Hematopoietic multipotent progenitor cell (in vitro differentiated cells): ENCODE data around the gene YIF1B. TPM values are rescaled to one million over a fixed set of nuclear protein-coding genes. Genes with fewer than 3 reads are reported as not detected.
A peak's percentile ranks its signal among the peaks of the same experiment; 100 is the strongest.

Experiments used
- DNase-seq, 3 donors: peaks; one replicate each; pipeline ENCODE4 v3.0.0-alpha.2; 2011 to 2015; ENCODE audit warnings: low read depth in 2 of 3, low spot score in 2 of 3
- total RNA-seq: library from RNA; depleted of rRNA; stranded (reverse); fragments of >200 nt; gene quantifications from one replicate; pipeline ENCODE4 v1.2.3, GENCODE V29; 2012

YIF1B gene
- total RNA-seq, 1 donor, result 100 TPM

DNA sequence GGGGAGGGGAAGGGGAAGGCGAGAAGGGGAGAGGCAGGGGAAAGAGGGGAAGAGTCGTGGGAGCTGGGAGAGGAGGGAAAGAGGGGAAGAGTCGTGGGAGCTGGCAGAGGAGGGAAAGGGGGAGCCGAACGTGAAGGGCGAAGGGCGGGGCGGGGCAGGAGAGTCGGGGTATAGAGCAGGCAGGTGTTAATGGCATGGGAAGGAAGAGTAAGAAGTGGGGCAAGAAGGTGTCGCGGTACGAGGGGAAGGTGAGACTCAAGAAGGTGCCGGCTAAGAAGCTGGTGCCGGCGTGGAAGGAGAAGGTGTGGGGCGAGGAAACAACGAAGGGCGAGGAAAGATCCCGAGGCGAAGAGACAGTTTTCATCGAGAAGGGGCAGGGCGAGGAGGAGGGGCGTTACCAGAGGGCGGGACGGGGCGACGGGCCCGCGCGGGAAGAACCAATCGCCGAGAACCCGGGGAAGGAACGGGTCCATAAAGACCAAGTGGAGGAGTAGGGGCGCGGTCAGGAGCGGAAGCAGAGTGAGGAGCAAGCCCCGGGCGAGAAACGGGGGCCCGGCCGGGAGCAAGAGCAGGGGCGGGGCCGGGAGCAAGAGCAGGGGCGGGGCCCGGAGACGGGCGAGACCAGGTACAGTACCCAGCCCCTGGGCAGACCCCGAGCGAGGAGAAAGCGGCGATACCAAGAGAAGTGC lies 20.3 kb upstream of the YIF1B start:
- peak; percentile 79 to 96 (median 95) for DNase-seq

GRCh38 chr19:38333245-38333644 lies 17.5 kb upstream of the YIF1B start:
- no peak for DNase-seq

- no peak for DNase-seq
These were observed 16.0 kb upstream of the YIF1B start for GRCh38 chr19:38331728-38332127.

DNA sequence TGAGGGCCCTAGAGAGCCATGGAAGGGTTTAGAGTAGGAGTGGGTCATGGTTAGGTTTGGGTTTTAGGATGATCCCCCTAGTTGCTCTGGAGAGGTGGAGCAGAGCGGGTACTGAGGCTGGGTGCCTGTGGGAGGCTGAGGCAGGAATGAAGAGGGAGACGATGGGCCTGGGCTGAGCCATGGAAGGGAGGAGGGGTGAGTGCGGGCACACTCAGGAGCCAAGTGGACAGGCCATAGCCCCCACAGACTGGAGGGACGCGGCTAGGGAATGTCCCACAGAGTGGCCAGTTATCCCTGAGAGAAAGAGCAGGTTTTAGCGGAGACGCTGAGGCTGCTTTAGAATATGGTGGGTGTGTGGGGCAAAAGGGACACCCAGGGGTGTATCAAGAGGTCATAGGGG lies 13.9 kb upstream of the YIF1B start:
- DNase-seq, result no peak

DNA sequence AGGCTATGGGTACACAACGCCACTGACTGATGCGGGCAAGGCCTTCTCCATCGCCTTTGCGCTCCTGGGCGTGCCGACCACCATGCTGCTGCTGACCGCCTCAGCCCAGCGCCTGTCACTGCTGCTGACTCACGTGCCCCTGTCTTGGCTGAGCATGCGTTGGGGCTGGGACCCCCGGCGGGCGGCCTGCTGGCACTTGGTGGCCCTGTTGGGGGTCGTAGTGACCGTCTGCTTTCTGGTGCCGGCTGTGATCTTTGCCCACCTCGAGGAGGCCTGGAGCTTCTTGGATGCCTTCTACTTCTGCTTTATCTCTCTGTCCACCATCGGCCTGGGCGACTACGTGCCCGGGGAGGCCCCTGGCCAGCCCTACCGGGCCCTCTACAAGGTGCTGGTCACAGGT lies 10.8 kb upstream of the YIF1B start:
- DNase-seq, result no peak

DNA sequence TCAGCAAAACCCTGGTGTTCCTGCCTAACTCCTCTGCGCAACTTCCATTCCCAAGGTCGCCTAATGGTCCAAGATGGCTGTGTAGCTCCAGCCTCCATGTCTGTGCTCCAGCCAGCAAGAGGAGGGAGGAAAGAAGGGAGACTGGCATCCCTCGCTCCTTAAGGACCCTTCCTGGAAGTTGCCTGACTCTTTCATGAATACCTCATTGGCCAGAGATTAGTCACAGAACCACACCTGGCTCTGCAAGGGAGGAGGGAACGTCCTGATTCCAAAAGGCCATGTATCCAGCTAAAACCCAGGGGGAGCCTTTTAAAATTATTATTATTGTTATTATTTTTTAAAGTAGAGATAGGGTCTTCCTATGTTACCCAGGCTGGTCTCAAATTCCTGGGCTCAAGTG lies 8.7 kb upstream of the YIF1B start:
- DNase-seq, result no peak

DNA sequence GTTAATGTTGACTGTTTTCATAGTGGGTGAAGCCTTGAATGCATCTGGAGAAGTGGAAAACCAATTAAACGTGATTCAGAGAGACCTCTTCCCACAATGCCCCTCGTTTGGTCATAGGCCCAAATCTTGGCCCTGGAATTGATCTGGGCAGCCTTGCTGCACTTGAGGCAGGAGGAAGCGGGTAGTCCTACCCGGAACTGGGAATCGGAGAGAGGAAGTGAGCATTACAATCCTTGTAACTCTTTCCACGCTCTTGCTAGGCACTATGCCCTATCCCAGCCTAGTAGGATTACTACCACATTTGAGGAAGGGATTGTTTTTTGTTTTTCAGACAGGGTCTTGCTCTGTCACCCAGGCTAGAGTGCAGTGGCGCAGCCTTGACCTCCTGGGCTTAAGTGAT lies 7.5 kb upstream of the YIF1B start:
- DNase-seq, result no peak

DNA sequence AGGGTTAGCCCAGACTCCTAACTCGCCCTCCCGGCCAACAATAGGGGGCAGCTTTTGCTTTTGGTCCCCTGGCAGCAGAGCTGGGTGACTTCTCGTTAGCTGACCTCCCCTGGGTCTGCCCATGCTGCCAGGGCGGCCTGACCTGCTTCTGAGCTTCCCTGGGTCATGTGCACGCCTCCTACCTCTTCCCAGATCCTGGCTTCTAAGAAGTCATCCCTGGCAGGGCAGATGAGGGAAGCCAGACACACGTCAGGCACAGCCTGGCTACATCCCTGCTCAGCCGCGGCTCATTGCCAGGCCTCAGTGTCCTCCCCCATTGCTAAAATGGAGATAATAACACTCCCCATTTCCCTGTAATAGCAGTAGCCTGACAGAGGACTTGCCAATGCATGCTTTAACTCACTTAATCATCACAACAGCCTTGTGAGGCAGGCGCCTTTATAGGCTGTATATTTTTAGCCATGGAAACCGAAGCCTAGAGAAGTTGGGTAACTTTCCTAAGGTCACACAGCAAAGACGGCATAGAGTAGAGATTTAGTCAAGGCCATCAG lies 6.0 kb upstream of the YIF1B start:
- DNase-seq, result no peak

DNA sequence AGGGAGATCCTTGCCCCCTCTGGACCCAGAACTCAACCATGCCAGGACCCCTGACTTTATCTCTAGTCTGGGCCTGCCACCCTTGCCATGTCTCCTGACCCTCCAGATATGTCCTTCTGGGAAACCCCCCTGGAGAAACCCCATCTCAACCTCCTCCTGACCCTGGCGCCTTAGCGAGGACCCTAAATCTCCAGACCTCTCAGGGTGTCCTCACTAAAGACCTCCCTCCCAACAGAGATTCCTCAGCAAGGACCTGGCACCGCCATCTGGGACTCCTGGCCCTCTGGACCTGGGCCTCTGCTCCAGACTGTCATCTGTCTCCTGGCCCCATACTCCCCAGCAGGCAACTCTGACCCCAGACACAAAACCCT lies 5.2 kb upstream of the YIF1B start:
- no peak for DNase-seq

- peak in 1 of 3 donors; percentile 23 for DNase-seq
These were observed 3.9 kb upstream of the YIF1B start, which contains the start of gene KCNK6 for GRCh38 chr19:38319421-38320258. Gene KCNK6, plus strand, starts transcription at chr19:38319845. Its CDS starts 106 bp downstream, at chr19:38319951.

DNA sequence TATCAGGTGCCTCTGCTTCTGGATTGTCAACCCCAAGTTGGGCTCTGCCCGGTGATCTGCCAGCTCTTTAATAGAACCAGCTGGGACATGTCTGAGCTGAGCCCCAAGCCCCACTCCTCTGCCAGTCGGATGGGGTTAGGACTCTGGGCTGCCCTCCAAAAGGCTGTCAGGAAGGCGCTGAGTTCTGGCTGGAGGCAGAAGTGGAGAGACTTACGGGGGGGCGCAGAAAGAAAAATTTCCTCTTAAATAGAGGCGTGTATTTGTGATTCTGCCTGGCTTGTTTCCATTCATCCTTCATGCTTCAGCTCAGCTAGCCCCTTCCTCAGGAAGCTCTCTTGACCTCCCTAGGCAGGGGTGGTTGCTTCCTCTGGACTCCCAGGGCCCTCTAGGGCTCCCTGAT lies 2.9 kb upstream of the YIF1B start:
- peak in 1 of 3 donors; percentile 36 for DNase-seq

GRCh38 chr19:38317104-38317612 lies 1.4 kb upstream of the YIF1B start:
- DNase-seq, result peak in 2 of 3 donors; percentile 92 to 94

- no peak for DNase-seq
These were observed 825 bp upstream of the YIF1B start for GRCh38 chr19:38316477-38317067.

DNA sequence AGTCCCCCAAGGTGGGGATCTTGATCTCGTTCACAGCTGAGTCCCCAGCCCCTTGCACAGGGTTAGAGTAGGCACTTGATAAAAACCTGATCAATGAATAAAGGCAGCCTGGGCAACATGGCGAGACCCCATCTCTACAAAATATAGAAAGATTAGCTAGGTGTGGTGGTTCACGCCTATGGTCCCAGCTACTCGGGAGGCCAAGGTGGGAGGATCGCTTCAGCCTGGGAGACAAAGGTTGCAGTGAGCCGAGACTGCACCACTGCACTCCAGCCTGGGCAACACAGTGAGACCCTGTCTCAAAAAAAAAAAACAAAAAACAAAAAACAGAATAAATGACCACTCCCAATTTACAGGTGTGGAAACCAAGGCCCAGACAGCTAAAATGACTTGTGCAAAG lies 4.8 kb downstream of the YIF1B start:
- DNase-seq, result no peak

- no peak for DNase-seq
These were observed 5.5 kb downstream of the YIF1B start for GRCh38 chr19:38310279-38310670.

GRCh38 chr19:38309615-38310278 lies 6.0 kb downstream of the YIF1B start:
- no peak for DNase-seq

DNA sequence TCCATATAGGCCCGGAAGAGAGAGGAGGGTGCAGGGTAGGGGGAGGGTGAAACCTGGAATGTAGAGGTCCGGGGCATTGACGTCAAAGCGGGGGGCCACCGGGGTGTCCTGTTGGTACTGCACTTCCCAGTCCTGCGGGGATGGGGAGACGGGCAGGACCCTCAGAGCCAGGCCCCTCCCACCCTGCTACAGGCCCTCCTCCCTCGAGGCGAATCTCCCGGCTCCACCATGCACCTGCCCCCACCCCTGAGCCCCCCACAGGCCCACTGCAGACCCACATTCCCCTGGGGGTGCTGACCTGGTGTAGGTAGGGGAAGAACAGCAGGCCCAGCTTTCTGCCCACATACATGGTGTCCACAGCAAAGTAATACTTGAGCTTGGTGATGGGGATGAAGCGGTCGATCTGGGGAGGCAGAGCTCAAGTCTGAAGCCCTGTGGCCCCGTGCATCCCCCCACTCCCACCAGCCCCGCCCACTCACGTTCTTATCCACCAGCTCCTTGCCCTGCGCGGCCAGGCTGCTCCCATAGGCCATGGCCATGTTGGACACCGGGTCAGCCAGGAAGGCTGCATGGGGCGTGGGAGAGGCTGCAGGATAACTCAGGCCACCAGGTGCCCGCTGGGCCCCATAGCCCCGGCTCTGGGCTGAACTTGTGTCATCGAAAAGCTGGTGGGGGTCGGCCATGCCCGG lies 6.7 kb downstream of the YIF1B start:
- DNase-seq, result no peak

DNA sequence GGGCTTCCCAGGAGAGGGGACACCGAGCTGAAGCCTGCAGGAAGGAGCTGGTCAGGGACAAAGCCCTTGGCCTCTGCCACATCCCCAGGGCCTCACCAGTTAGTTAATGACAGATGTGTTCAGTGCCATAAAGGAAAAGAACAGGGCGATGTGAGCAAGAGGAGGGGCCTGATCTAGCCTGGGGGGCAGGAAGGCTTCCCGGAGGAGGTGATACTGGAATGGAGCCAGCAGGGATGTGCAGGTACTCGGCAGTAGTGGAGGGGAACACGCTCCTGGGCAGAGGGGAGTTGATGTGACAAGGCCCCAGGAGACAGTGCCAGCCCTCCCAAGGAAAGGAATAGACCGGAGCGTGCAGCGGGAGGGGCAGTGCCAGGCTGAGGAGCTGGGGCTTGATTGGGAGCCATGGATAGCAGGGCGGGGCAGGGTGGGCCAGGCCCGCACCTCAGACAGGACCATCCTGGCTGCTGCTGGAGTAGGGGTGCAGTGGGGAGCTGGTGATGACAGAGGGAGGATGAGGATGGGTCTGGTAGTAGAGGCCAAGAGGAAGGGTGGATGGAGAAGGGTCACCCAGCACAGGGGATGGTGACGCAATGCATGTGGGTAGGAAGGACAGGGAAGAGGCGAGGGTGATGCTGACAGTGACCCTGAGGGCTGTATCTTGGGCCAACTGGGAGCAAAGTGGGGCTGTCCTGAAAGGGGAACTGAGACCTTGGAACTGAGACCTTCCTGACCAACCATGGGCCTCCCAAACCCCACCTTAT lies 7.6 kb downstream of the YIF1B start:
- DNase-seq, result no peak

- DNase-seq, result no peak
These were observed 8.2 kb downstream of the YIF1B start for GRCh38 chr19:38307597-38307996.
